H9 (cell line): ENCODE results near the gene CEP44. TPM values are rescaled to one million over a fixed set of nuclear protein-coding genes. Genes with fewer than 3 reads are reported as not detected.
A peak's percentile ranks its signal among the peaks of the same experiment; 100 is the strongest.

Experiments
- DNase-seq: peaks from one replicate; pipeline ENCODE4 v3.0.0-alpha.2; 2017
- H2AFZ ChIP-seq: one replicate; pipeline ENCODE4 v1.6.1; 2013; ENCODE audit warnings: mild to moderate bottlenecking, low read length, control low read depth, moderate library complexity
- H2AK5ac ChIP-seq: 2 replicates; pipeline ENCODE4 v1.6.1; 2013; ENCODE audit warnings: low read length, control low read depth, mixed read lengths; ENCODE audit not compliant: insufficient read length
- H2BK120ac ChIP-seq: one replicate; pipeline ENCODE4 v1.6.1; 2013; ENCODE audit warnings: low read depth, mild to moderate bottlenecking, low read length, control low read depth, inconsistent platforms; ENCODE audit not compliant: poor library complexity, severe bottlenecking
- H2BK12ac ChIP-seq: 2 replicates; pipeline ENCODE4 v1.6.1; 2013; ENCODE audit warnings: low read length, control low read depth, mixed read lengths, low read depth; ENCODE audit not compliant: insufficient read length
- H2BK15ac ChIP-seq: 2 replicates; pipeline ENCODE4 v1.6.1; 2013; ENCODE audit warnings: low read depth, low read length, control low read depth
- H2BK20ac ChIP-seq: one replicate; pipeline ENCODE4 v1.6.1; 2013; ENCODE audit warnings: low read depth, mild to moderate bottlenecking, low read length, control low read depth, inconsistent platforms; ENCODE audit not compliant: poor library complexity, severe bottlenecking
- H2BK5ac ChIP-seq: 2 replicates; pipeline ENCODE4 v1.6.1; 2013; ENCODE audit warnings: low read length, control low read depth, mixed read lengths; ENCODE audit not compliant: insufficient read length
- H3K14ac ChIP-seq: 2 replicates; pipeline ENCODE4 v1.6.1; 2013; ENCODE audit warnings: low read length, control low read depth; ENCODE audit not compliant: insufficient read depth
- H3K18ac ChIP-seq: 2 replicates; pipeline ENCODE4 v1.6.1; 2013; ENCODE audit warnings: low read depth, mild to moderate bottlenecking, mixed read lengths, low read length, control low read depth; ENCODE audit not compliant: insufficient read length
- H3K23ac ChIP-seq: 2 replicates; pipeline ENCODE4 v1.6.1; 2013; ENCODE audit warnings: low read length, control low read depth, mixed read lengths, low read depth; ENCODE audit not compliant: insufficient read length
- H3K23me2 ChIP-seq: 2 replicates; pipeline ENCODE4 v1.6.1; 2013; ENCODE audit warnings: low read depth, mild to moderate bottlenecking, mixed read lengths, low read length, control low read depth; ENCODE audit not compliant: insufficient read length, poor library complexity, severe bottlenecking
- H3K27ac ChIP-seq: 2 replicates; pipeline ENCODE4 v1.5.1; 2013; ENCODE audit warnings: low read length, control low read depth, mixed read lengths, low read depth; ENCODE audit not compliant: insufficient read length
- H3K27me3 ChIP-seq: 2 replicates; pipeline ENCODE4 v1.6.1; 2013; ENCODE audit warnings: low read length, control low read depth, inconsistent platforms; ENCODE audit not compliant: insufficient read depth
- H3K4ac ChIP-seq: 2 replicates; pipeline ENCODE4 v1.6.1; 2013; ENCODE audit warnings: low read depth, mild to moderate bottlenecking, control low read depth, inconsistent platforms, low read length, moderate library complexity
- H3K4me1 ChIP-seq: 2 replicates; pipeline ENCODE4 v1.6.1; 2013; ENCODE audit warnings: low read length, control low read depth, inconsistent platforms; ENCODE audit not compliant: insufficient read depth
- H3K4me2 ChIP-seq: 2 replicates; pipeline ENCODE4 v1.6.1; 2013; ENCODE audit warnings: low read length, control low read depth, mixed read lengths; ENCODE audit not compliant: insufficient read length, insufficient read depth
- H3K56ac ChIP-seq: 2 replicates; pipeline ENCODE4 v1.6.1; 2013; ENCODE audit warnings: low read depth, mild to moderate bottlenecking, mixed read lengths, low read length, control low read depth; ENCODE audit not compliant: insufficient read length
- H3K79me1 ChIP-seq: 2 replicates; pipeline ENCODE4 v1.6.1; 2013; ENCODE audit warnings: low read depth, mild to moderate bottlenecking, moderate library complexity, low read length, control low read depth, inconsistent platforms; ENCODE audit not compliant: insufficient read depth, poor library complexity, severe bottlenecking
- H3K79me2 ChIP-seq: 2 replicates; pipeline ENCODE4 v1.6.1; 2013; ENCODE audit warnings: low read length, control low read depth, inconsistent platforms; ENCODE audit not compliant: insufficient read depth
- H3K9ac ChIP-seq: 2 replicates; pipeline ENCODE4 v1.6.1; 2013; ENCODE audit warnings: low read length, control low read depth, mixed read lengths; ENCODE audit not compliant: insufficient read length; ENCODE audit errors: extremely low read depth
- H3K9me3 ChIP-seq: one replicate; pipeline ENCODE4 v1.6.1; 2013; ENCODE audit warnings: low read depth, low read length, inconsistent platforms; ENCODE audit not compliant: control insufficient read depth
- H3T11ph ChIP-seq: one replicate; pipeline ENCODE4 v1.6.1; 2013; ENCODE audit warnings: mild to moderate bottlenecking, low read length, control low read depth, inconsistent platforms
- H4K20me1 ChIP-seq: one replicate; pipeline ENCODE4 v1.6.1; 2013; ENCODE audit not compliant: control insufficient read depth, insufficient read length, insufficient read depth
- H4K5ac ChIP-seq: 2 replicates; pipeline ENCODE4 v1.6.1; 2013; ENCODE audit warnings: low read depth, mild to moderate bottlenecking, mixed read lengths, low read length, control low read depth; ENCODE audit not compliant: insufficient read length
- H4K8ac ChIP-seq: replicated peaks from 2 replicates; pipeline ENCODE4 v1.6.1; 2013; ENCODE audit warnings: low read length, control low read depth, mixed read lengths, low read depth; ENCODE audit not compliant: insufficient read length
- H4K91ac ChIP-seq: 2 replicates; pipeline ENCODE4 v1.6.1; 2013; ENCODE audit warnings: low read depth, mild to moderate bottlenecking, moderate library complexity, mixed read lengths, low read length, control low read depth; ENCODE audit not compliant: insufficient read length
- H3K27ac Mint-ChIP-seq, 3 experiments: 2 replicates in 2 of 3; 3 replicates in 1 of 3; pipeline ENCODE4 v1.8.0; 2020 to 2021; ENCODE audit warnings: mixed read lengths in 3 of 3, mild to moderate bottlenecking in 1 of 3, moderate library complexity in 1 of 3
- H3K27me3 Mint-ChIP-seq: 2 replicates; pipeline ENCODE4 v1.8.0; 2021; ENCODE audit warnings: low read depth, mild to moderate bottlenecking, moderate library complexity, mixed read lengths
- H3K36me3 Mint-ChIP-seq, 3 experiments: 2 replicates in 2 of 3; 3 replicates in 1 of 3; pipeline ENCODE4 v1.8.0; 2020 to 2021; ENCODE audit warnings: low read depth in 3 of 3, mixed read lengths in 3 of 3; ENCODE audit not compliant: insufficient read depth in 1 of 3
- H3K4me1 Mint-ChIP-seq, 2 experiments: 2 replicates each; pipeline ENCODE4 v1.8.0; 2020; ENCODE audit warnings: mixed read lengths in 2 of 2
- H3K4me3 Mint-ChIP-seq, 2 experiments: 2 replicates in 1 of 2; 3 replicates in 1 of 2; pipeline ENCODE4 v1.8.0; 2020 to 2021; ENCODE audit warnings: mild to moderate bottlenecking in 2 of 2, mixed read lengths in 2 of 2, moderate library complexity in 1 of 2
- H3K9me3 Mint-ChIP-seq, 2 experiments: 2 replicates in 1 of 2; 3 replicates in 1 of 2; pipeline ENCODE4 v1.8.0; 2020; ENCODE audit warnings: mild to moderate bottlenecking in 2 of 2, mixed read lengths in 2 of 2, moderate library complexity in 1 of 2
- CTCF ChIP-seq: fragments of 200-600 bp; sonication (generic); conservative IDR thresholded peaks from 3 replicates; pipeline ENCODE4 v1.8.0; 2021; ENCODE audit warnings: antibody characterized with exemption, mild to moderate bottlenecking
- WGBS: extraction: QIAGEN DNeasy Blood & Tissue Kit; methylation state at CpG from one replicate; pipeline ENCODE4 v1.1.7; 2013; ENCODE audit warnings: missing lambda C conversion rate, low lambda C conversion rate, mixed read lengths; ENCODE audit not compliant: insufficient read length; ENCODE audit errors: extremely low coverage; 5-methylcytosine and 5-hydroxymethylcytosine counted together
- total RNA-seq: library from RNA; stranded (reverse); gene quantifications from 2 replicates; pipeline ENCODE4 v1.2.1, GENCODE V29; 2021

CEP44 gene
- total RNA-seq, 1 experiment from 2014 or later = 16.5 TPM

- Histone ChIP-seq H2BK120ac (no peak overlapping the region), H2BK5ac (no peak overlapping the region), H4K20me1 (no peaks in the 10 kb centered on the region), H3K18ac (no peak overlapping the region), H3K56ac (no peak overlapping the region), H4K91ac (no peak overlapping the region), H3K9me3 (no peaks in the 10 kb centered on the region), H2AFZ (no peak overlapping the region), H3K9ac (no peak overlapping the region), H3K27me3 (no peaks in the 10 kb centered on the region), H3K4me2 (no peak overlapping the region), H2AK5ac (no peak overlapping the region), H4K5ac (no peak overlapping the region), H2BK15ac (no peak overlapping the region), H2BK12ac (no peak overlapping the region), H3K27ac (no peak overlapping the region), H3K23ac (no peak overlapping the region), H3K23me2 (no peaks in the 10 kb centered on the region), H3K79me2 (no peaks in the 10 kb centered on the region), H3T11ph (no peak overlapping the region), H3K4me1 (peaks cover 9% of the 10 kb centered on the region; the same call in 1 of the 2 replicates), H4K8ac (no peak overlapping the region), H3K79me1 (no peaks in the 10 kb centered on the region), H3K14ac (no peak overlapping the region), H2BK20ac (no peak overlapping the region), H3K4ac (no peak overlapping the region)
- H3K4me3 Mint-ChIP-seq = no peak overlapping the region
- H3K27me3 Mint-ChIP-seq = no peaks in the 10 kb centered on the region
- no CpG with 5 or more reads among the region's 9 CpGs for WGBS
- TF ChIP-seq CTCF = no peak
- H3K9me3 Mint-ChIP-seq = peaks cover 6% of the 10 kb centered on the region in 2 experiments
- H3K27ac Mint-ChIP-seq = peak overlapping the region; percentile 56 to 84 (median 76)
- H3K36me3 Mint-ChIP-seq = peaks cover 4 to 26% (median 6%) of the 10 kb centered on the region in 3 experiments
- H3K4me1 Mint-ChIP-seq = peaks cover 42 to 48% of the 10 kb centered on the region in 2 experiments
- DNase-seq = no peak
These were observed 97.2 kb downstream of the CEP44 start for GRCh38 chr4:174380699-174381439.
